ENCODE data around the gene JMJD4.

JMJD4 gene, protein sequence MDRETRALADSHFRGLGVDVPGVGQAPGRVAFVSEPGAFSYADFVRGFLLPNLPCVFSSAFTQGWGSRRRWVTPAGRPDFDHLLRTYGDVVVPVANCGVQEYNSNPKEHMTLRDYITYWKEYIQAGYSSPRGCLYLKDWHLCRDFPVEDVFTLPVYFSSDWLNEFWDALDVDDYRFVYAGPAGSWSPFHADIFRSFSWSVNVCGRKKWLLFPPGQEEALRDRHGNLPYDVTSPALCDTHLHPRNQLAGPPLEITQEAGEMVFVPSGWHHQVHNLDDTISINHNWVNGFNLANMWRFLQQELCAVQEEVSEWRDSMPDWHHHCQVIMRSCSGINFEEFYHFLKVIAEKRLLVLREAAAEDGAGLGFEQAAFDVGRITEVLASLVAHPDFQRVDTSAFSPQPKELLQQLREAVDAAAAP

DNA sequence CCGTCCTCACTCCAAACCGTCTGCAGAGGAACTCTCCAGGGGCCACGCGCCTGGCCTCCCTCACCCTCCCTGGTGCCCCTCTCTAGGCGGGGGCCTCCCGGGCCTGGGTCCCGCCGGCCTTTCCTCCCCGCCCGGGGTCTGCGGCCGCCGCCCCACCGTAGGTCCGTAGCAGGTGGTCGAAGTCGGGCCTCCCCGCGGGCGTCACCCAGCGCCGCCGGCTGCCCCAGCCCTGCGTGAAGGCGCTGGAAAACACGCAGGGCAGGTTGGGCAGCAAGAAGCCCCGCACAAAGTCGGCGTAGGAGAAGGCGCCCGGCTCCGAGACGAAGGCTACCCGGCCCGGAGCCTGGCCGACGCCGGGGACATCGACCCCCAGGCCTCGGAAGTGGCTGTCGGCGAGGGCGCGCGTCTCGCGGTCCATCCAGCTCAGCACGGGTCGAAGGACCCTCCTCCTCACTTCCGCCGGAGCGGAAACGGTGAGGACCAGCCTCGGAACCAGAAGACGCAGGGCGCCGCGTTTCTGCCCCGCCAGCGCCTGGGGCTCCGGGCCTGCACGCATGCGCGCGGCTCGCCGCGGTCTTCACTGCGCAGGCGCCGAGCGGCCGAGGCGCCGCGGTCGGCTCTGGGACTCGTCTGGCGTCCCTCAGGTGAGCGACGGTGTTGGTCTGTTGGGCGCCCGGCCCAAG, at the start of gene JMJD4, which contains the start of gene SNAP47:
Gene JMJD4 (minus strand): TSS at position 447 of the 683 bp plus-strand sequence. CDS start 29 bp downstream, at position 418.
Gene SNAP47 (plus strand): TSS at position 580 of the 683 bp plus-strand sequence. CDS start 12,302 bp downstream, outside the sequence.
- DNase-seq = peak; percentile 93 to 94

DNA sequence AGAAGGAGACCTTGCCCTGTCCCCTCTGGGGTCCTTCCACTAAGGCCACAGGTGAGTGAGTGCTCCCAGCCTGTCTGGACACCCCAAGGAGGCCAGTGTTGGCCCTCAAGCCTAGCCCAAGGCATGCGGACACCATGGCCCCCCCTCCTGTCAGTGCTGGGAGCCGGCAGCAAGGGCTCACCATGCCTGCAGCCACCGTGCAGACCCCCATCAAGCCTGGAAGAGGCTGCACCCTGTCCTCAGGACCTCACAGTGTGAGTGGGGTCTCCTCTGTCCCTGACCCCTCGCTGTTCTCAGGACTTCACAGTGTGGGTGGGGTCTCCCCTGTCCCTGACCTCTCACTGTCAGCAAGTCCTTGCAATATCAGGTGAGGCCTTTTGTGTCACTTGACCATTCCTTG, 47.1 kb upstream of the JMJD4 start:
- DNase-seq = no peak

DNA sequence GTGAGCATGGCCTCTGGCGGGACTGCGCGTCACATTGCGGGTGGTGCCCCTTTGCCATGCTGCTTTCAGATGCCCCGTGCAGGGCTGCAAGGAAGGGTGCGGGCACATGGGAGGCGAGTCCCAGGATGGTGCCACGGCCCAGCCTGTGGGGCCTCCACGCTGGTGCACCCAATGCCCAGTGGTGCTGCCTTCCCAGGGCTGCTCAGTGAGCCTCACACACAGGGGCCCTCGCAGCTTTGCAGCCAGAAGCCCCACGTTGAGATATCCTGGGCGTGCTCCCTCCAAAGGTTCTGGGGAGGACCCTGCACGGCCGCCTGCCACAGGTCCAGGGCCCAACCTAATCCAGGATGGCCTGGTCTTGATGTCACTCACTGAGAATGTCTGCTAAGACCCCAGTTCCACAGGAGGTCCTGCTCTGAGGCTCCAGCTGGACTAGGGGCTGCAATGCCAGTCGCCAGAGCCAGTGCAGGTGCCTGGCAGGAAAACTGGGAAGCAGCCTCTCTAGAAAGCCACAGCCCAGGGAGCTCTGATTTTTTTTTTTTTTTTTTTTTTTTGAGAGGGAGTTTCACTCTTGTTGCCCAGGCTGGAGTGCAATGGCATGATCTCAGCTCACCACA, 46.3 kb upstream of the JMJD4 start:
- no peak for DNase-seq

DNA sequence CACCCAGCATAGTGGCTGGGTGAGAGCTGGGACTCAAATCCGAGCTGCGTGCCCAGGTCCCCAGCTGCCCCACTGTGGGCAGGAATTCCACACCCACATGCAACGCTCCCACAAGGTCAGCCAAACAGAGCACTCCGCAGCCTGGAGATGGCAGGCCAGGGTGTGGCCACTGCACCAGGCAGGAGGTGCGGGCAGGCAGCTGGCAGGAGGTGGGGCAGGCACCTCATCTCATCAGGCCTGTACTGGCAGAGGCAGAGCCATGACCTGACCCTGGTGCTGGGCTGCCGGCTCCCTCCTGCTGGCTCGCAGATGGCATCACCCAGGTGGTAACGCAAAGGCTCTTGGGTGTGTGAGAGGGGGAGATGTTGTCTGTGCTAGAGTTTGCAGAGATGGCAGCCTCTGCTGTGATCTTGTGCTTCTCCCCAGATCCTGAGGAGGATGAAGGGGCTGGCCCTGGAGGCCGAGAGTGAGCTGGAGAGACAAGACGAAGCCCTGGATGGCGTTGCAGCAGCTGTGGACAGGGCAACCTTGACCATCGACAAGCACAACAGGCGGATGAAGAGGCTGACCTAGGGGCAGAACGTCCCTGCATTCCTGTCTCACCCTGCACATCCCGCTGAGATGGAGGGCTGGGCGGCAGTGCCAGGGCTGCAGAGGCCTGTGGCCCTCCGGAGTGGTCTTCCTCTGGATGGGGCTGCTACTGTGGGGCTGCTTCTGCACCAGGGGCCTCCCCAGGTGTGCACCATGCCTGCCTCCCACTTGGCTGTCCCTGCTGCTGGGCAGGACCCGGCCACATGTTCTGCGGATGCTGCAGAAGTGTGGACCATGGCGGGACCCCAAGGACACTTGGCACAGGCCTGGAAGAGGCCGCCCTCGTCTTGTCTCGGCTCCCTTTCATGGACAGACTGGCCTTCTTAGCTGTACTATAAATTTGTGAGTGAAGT, 45.3 kb upstream of the JMJD4 start:
- no peak for DNase-seq

DNA sequence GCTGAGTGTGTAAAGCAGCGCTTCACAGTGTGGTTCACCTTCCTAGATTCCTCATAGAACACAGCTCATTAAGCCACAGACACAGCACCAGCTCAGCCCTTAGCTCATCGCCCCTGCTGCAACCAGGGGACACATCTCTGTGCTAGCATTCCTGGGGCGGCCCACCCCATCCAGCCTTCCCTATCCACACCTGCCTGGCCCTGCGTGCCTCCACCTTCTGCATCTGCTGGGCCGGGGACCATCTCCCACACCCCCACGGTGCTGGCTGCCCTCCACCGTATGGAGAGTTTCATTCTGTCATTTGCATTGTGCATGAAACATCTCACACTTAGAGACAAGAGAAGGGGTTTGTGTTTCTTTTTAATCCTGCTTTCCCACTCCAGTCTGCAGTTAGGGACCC, 44.6 kb upstream of the JMJD4 start:
- DNase-seq = no peak

DNA sequence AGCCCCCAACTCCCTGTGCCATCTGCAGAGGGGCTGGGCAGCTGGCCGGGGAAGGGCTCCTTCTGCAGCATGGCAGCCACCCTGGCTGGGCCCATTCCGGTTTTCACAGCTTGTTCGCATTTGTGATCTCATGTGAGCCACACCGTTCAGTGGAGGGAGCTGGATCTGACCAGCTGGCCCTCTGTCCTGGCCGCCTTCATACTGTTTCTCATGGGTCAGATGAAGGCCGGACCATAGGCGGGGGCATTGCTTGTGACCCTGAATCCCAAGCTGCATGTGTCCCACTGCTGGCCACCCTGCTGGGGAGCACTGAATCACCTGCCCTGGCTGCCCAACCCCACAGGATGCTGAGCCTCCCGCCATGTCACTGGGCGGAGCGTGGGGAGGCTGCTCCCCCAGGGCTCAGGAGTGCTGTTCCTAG, 43.9 kb upstream of the JMJD4 start:
- DNase-seq = no peak

DNA sequence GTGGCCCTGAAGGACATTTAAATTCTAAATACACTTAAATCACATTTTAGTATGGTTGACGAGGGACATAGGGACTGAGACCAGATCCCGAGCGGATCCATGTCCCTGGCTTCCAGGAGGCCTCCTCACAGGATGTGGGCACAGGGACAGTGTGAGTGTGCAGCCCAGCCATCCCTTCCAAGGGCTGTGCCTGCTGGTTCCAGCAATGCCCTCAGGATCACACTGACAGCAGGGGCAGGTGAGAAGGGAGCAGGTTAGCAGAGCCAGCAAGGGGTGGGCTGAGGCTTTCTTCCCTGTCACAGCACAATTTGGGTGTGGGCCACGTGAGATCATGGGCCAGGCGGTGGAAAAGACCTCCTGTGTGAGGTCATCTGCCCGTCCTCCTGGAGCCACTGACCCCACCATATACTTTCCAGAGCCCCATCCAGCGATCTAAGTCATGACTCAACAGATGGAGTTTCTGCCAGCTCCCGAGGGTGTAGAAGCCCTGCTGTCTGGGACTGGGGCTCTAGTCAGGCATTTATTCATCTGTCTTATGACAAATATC, 43.4 kb upstream of the JMJD4 start:
- peak in 1 of 2 donors; percentile 6 for DNase-seq

DNA sequence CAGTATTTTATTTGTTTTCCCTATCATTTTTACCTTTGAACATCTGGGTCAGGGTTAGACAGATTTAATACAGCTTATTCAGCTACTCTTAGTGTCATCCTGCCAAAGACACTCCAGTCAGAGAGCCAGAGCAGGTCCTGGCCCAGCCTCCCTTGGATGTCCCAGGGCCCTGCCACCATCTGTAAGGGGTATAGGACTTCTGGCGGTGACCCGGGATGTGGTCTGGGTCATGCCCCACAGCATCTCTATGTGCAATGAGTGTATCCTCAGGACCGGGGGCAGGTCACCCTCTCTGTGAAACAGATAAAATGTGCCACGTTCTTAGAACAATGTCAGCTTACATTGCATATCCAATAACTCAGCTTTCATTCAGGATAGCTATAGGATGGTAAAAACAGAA, 42.5 kb upstream of the JMJD4 start:
- no peak for DNase-seq

DNA sequence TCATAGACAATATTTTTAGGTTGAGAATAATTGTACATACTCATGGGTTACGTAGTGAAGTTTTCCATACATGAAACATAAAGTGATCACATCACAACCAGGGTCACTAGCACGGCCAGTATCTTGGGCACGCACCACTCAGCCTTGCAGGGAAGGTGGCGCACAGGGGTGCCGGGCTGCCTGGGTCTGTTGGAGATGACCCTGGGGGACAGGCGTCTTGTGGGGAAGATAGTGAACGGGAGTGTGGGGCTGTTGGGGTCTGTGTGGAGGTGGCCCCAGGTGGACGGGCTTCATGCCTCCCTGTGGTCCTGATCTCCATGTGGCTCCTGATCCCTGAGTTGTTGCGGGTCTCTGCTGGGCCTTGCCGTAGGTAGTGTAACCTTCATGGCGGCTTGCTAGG, 42.1 kb upstream of the JMJD4 start:
- DNase-seq = no peak

DNA sequence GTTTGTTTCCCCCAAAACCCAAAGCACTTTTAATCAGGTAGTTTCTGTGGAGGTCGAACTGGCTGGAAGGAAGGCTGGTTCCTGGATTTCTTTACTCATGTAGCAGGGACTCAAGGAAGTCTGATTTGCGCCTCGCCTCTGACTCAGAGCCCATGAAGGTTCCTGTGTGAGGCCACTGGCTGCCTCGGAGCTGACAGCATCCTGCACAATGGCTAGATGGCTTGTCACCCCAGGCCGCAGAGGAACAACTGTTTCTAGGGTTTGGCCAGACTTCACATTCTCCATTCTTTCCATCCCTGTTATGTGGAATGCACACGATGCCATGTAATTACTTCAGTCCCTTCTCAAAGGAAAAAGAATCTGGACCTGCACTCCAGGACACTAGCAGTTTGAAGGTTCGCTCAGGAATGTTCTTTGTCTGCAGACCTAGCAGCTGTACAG, 41.2 kb upstream of the JMJD4 start:
- no peak for DNase-seq

DNA sequence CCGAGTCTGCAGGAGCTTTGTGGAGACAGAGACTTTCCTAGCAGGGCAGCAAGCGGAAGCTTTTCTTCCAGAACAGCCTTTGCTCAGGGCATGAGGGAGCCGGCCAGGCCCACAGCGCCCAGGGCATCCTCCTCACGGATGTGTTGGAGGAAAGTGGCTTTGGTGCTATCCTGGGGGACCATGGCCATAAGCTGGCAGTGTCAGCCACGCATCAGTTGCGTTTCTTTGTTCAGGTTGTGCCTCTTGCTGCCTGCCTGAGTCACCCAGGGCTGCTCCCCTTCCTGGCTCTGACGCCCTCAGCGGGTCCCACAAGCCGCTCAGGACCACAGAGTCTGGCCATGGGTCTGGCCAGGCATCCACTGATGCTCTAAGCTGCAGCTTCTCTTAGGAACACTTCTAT, 40.7 kb upstream of the JMJD4 start:
- no peak for DNase-seq

DNA sequence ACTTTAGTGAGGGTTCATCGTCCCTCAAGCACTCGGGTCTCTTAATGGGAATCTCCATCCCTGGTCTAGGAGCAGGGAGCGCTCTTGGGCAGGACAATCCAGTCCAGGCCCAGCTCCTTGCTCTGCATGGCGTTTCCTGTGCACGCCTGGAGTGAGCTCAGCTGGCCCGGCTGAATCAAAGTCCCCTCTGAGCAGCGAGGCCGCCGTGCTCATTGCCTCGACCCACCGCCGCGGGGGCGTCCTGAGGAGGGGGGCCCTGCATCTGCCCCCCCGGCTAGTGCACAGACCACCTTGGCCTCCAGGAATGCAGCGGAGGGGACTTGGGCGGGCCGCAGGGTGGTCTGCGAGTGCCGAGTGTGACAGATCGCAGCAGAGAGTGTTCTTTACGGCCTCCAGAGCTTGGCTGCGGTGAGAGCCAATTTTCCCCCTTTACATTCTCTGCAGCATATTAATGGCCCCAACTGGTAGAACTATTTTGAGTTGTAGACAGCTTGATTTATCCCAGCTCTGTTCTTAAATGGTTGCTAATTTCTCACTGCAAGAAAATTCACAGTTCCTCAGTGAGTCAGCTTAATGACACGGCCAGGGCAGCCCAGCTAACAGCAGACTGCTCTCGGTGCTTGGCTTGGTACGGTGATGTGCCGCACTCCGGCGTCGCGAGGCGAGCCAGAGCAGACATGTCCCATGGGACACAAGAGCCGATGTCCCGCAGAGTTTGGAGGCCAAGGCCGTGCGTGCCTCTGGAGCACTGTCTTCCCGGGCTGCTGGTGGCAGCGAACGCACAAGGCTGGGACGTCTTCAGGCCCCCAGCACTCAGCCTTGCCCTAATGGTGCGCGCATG, 39.9 kb upstream of the JMJD4 start:
- DNase-seq = no peak

DNA sequence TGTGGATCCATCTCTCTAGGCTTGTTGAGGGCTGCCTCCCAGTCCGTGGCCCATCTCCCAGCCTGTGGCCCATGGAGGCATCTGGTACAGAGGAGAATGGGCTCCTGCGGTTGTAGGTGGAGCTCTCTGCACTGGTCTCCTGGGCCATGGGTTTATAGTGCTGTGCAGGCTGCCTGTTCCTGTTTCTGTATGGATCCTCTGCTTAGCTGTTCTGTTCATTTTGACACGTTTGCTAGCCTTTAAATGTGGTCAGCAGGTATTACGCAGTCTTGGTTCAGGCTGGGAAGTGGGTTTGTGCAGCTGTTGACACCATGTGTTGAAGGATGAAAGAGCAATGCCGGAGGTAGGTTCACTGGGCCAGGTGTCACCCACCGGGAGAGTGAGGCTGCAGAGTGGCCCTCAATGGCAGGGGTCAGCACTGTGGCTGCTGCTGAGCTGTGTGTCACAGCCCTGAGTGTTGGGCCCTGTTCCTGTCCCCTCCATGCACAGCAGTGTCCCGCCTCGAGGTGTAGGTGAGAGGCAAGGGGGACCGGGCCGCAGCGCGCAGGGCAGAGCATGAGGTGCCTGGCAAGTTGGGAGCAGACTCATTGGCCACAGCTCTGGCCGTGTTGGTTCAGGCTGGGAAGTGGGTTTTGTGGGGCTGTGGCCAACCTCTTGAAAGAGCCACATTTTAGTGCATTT, 39.1 kb upstream of the JMJD4 start:
- peak; percentile 39 to 44 for DNase-seq

DNA sequence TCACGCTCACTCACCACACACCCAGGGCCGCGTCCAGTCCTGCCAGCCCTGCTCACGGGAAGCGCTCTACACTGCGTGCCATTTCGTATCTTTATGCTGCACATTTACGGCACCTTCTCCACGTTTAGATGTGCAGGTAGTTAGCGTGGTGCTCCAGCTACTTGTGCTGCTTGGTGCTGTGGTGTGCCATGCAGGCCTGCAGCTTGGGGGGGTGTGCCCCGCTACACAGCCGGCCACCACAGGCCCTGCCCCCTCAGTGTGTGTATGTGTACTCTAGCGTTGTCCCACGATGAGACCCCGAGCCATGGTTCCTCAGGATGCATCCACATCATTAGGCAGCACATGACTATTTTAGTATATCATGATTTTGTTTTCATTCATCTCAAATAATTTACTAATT, 38.5 kb upstream of the JMJD4 start:
- DNase-seq = no peak

DNA sequence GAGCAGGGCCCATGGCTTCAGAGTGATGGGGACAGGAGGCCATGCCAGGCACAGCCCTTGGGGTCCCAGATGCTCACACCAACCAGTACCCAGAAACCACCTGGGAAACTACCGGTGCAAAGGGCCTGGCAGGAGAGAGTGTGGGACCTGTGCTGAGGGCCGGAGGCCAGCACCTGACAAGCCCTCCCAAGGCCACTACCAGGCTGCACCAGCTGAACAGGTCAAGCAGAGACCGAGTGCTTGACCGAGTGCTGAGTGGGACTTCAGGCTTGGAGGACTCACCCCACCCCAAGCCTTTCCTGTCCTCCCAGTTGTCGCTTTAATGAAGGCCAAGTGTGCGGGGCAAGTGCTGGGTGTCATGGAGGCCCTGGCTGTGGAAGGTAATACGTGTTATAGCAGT, 36.7 kb upstream of the JMJD4 start:
- no peak for DNase-seq

DNA sequence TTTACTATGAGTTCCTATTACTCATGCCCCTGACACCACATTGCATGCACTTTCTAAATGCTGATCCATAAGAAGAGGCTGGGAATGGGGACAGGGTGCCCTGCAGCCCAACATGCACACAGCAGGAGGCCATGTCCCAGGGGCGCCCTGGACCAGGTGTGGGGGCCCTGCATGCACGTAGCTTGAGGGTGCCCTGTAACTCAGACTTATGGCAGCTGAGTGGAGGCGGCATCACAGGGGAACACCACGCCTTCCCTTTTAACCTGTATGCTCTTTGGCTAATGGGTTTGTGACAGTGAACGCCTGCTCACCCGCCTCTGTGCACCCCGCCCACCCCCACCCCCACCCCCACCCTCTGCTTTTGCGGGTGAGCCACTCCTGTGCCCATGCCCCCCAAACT, 36.2 kb upstream of the JMJD4 start:
- no peak for DNase-seq

DNA sequence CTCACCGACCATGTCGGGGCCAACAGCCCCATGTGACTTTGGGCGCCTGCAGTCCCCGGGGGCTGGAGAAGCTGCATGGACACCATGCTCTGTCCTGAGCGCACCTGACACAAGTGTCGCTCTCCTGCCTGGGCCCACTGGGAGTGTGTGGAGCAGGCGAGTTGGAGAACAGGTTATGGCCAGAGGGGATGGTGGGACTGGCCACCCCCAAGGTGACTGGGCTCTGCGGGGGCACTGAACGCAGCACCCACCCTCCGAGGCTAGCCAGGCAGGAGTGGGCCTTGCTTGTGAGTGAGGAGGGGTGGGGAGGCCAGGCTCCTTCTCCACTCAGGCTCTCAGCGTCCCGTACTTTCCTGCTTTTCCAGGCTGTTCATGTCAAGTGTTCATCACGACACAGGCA, 35.7 kb upstream of the JMJD4 start:
- DNase-seq = no peak

DNA sequence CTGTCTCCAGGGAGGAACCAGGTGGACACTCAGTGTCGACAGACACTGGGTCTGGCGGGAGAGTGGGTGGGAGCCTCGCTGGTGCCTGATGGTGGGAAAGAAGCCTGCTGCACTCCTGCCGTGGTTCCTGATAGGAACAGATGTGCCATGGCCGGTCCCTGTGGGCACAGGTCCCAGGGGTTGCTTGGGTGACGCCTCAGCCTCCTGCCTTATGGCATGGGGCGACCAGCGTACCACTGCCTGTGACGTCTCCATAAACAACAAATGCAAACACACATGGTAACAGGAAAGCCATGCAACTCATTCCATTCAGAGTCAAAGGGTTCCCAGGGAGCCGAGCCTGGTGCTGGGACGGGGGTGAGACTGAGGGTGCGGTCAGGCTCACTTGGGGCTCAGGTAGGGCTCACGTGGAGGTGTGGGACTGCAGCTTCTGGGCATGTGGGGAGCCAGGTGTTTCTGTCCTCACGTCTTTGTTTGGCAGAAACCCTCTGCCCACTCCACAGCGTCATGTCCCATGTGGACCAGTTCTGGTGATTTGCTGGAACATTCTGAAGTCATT, 34.9 kb upstream of the JMJD4 start:
- no peak for DNase-seq

DNA sequence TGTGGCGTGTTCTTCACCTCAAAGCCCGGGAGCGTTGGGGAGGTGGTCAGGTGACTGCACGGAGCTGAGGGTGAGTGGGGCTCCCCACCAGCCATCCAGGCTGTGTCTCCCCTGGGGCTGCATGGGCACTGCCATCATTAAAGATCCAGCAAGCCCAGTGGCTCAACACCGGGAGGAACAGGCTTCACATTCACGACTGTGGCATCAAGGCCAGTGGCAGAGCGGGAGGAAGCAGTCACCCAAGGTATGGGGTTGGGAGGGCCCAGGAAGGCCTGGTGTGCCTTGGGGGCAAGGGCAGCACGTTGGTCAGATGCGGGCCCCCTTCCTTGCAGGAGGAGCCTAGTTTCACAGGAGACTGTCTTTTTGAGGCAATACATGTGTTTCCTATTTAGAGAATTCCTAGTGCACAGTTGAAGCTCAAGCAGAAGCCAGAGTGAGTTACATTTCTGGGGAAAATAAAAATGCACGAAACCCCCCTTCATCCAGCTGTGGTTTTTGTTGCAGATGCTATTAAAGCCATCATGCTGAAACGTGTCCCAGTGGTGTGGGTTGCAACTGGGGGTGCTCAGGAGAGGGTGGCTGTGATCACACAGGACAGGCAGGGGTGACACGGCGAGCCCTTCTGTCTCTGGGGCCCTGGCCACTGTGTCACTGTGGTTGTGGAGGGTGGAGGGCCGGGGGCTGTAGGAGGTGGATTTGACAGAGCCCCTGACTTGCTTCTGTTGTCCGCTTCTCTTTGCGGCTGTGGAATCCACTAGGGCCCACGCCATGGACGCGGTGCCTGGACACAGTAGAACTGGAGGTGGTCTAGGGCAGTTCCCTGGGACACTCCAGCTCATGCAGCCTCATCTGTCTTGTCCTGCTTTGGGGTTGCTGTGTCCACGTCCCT, 34.2 kb upstream of the JMJD4 start:
- no peak for DNase-seq

Data from CD4-positive, alpha-beta T cell treated with Interleukin-4 for 1 hour (primary cell).